Body of pancreas (tissue), 4 donors: ENCODE measurements around the gene NCS1. TPM values are rescaled to one million over a fixed set of nuclear protein-coding genes. Genes with fewer than 3 reads are reported as not detected.

Experiments used
- ATAC-seq: fragments of 150-250 bp; one replicate; pipeline ENCODE4 v1.9.1; 2016
- DNase-seq, 4 donors: peaks; one replicate each; pipeline ENCODE4 v3.0.0-alpha.2; 2019
- H3K27ac ChIP-seq, 4 donors: fragments of 200-600 bp; sonication (generic); 1 replicate in 3 of 4; 2 replicates in 1 of 4; pipeline versions ENCODE4 v1.5.1 to v1.6.1; 2016 to 2019; ENCODE audit warnings: mild to moderate bottlenecking in 1 of 4, mixed read lengths in 1 of 4, moderate library complexity in 1 of 4
- H3K27me3 ChIP-seq, 2 donors: fragments of 200-600 bp; sonication (generic); one replicate each; pipeline ENCODE4 v1.6.0; 2016; ENCODE audit warnings: mild to moderate bottlenecking in 1 of 2
- H3K36me3 ChIP-seq, 2 donors: fragments of 200-600 bp; sonication (generic); replicated peaks in 1 of 2; 2 replicates each; pipeline ENCODE4 v1.5.1; 2016; ENCODE audit warnings: low read depth in 2 of 2; ENCODE audit not compliant: insufficient read depth in 1 of 2
- H3K4me1 ChIP-seq: fragments of 200-600 bp; sonication (generic); one replicate; pipeline ENCODE4 v1.6.0; 2016
- H3K4me3 ChIP-seq, 2 donors: fragments of 200-600 bp; sonication (generic); 1 replicate in 1 of 2; 2 replicates in 1 of 2; pipeline ENCODE4 v1.5.1; 2016 to 2019
- H3K9me3 ChIP-seq, 3 donors: fragments of 200-600 bp; sonication (generic); 1 replicate in 2 of 3; 2 replicates in 1 of 3; pipeline ENCODE4 v1.5.1; 2016
- CTCF ChIP-seq, 7 experiments: fragments of 450-650 bp in 4 of 7; fragments of 200-600 bp in 3 of 7; sonication (generic) in 3 of 7; IDR thresholded peaks; one replicate each; pipeline ENCODE4 v1.5.1; 2016 to 2019; ENCODE audit warnings: antibody characterized with exemption in 7 of 7
- POLR2A ChIP-seq, 3 donors: fragments of 450-650 bp; IDR thresholded peaks; one replicate each; pipeline ENCODE4 v1.6.1; 2016; ENCODE audit warnings: antibody characterized with exemption in 3 of 3, mild to moderate bottlenecking in 2 of 3
- WGBS, 2 donors: methylation state at CpG; one replicate each; pipeline ENCODE4 v1.1.5; 2017; 5-methylcytosine and 5-hydroxymethylcytosine counted together
- intact Hi-C: fragments of 100-400 bp; cut with DNase I; formaldehyde crosslinking; loops from one replicate; pipeline ENCODE4 v1.15.1; 2023
- total RNA-seq, 2 donors: library from RNA; depleted of rRNA; stranded (reverse); fragments of >200 nt; gene quantifications; one replicate each; pipeline ENCODE4 v1.1.0, GENCODE V29; 2016

Gene NCS1
- total RNA-seq, 2 donors from 2014 or later: 3.9 to 4.3 TPM

DNA sequence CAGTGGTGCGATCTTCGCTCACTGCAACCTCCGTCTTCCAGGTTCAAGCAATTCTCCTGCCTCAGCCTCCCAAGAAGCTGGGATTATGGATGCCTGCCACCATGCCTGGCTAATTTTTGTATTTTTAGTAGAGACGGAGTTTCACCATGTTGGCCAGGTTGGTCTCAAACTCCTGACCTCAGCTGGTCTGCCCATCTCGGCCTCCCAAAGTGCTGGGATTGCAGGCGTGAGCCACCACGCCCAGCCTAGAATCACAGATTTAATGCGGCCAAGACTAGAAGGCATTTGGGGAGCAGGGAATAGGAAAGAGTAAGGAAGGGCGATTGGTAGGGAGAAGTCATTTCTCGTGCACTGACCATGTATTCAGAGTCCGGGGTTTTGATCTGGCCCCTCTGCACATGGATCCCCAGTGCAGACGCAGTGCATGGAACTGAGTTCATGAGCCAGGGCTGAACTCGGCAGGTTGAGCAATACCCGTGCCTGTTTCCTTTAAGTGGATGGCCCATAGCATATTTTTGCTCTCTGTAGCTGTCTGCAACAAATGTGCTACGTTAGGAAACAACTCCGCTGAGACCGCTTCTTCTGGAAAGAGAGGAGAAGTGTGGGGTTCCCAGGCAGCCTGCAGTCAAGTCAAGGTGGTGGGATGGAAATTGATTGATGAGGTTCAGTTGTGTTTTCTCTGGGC lies 90.0 kb downstream of the NCS1 start:
- H3K27me3 ChIP-seq: peaks cover 0 to 18% of the 10 kb centered on the region in 2 donors

DNA sequence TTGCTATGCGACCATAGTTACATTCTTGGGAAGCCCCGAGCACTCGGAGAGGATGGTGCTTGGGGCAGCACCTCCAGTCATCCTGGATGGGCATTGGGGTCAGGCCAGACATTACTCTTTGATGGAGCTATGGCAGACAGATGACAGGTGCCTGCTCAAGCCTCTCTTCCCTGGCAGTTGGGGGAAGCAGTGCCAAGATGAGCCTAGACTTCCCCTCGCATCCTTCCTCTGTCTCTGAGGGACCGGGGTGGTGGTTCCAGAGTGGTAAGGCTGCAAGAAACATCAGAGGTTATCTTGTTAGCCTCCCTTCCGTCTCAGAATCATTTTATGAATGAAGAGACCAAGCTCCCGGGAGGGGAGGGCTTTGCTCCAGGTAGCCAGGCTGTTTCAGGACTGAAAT lies 90.6 kb downstream of the NCS1 start:
- Histone ChIP-seq H3K9me3 (no peaks in the 10 kb centered on the region), H3K27me3 (peaks cover 0 to 18% of the 10 kb centered on the region in 2 donors), H3K4me3 (no peak overlapping the region), H3K4me1 (peaks cover 14% of the 10 kb centered on the region), H3K36me3 (no peaks in the 10 kb centered on the region), H3K27ac (no peak overlapping the region)
- WGBS, 2 donors: 58 to 73% methylated on average over 5 to 7 of the region's 7 CpGs
- ATAC-seq: no peak
- DNase-seq: no peak
- intact Hi-C loops: no loop called here
- no peak for TF ChIP-seq POLR2A (IDR thresholded peaks at IDR 0.05)
- no peak for TF ChIP-seq CTCF (IDR thresholded peaks at IDR 0.05)

More for the DNA sequence above, 90.0 kb downstream of the NCS1 start:
- intact Hi-C loops: no loop called here
- H3K36me3 ChIP-seq: no peaks in the 10 kb centered on the region
- H3K4me1 ChIP-seq: peaks cover 14% of the 10 kb centered on the region
- DNase-seq (no peak), ATAC-seq (no peak)
- WGBS, 2 donors: 71 to 84% methylated on average over 16 to 17 of the region's 17 CpGs
- H3K27ac ChIP-seq: no peak overlapping the region
- H3K4me3 ChIP-seq: no peak overlapping the region
- no peaks in the 10 kb centered on the region for H3K9me3 ChIP-seq
- TF ChIP-seq POLR2A (IDR thresholded peaks at IDR 0.05) (no peak), CTCF (IDR thresholded peaks at IDR 0.05) (no peak)

DNA sequence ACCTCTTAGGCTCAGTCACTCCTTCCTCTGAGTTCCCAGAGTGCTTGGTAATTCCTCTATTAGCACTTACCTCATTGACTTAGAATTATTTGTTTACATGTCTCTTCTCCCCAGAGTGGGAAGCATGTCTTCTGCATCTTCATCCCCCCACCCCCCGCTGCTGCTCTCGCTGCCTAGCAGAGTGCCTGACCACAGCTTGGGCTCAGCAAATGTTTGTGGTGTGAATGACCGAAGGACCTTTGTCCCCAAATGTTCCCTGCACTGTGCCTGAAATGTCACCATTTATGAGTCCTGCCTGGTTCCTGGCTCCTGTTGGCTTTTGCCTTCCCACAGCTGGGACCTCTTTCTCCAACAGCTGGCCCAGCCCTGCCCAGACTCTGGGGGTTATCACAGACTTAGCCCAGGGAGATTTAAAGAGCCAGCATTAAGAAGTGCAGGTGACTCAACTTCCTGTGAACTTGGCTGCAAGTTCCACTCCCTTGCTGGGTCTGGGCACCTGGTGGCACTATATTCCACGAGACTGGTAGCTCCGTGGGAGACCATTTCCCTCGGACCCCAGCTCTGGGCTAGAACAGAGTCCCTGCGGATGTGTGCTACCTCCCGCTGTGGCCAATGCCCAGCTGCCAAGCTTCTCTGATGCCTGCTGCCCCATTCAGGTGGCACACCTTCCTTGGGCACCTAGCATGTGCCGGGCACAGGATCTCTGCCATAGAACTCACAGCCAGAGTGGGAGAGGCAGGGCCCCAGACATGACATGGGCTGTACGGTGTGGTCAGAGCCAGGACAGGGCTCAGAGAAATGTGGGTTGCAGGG lies 91.6 kb downstream of the NCS1 start:
- ATAC-seq (no peak), DNase-seq (no peak)
- 48 to 61% methylated on average over 5 to 10 of the region's 10 CpGs for WGBS, 2 donors
- Histone ChIP-seq H3K27ac (no peak overlapping the region), H3K36me3 (no peaks in the 10 kb centered on the region), H3K4me3 (no peak overlapping the region), H3K27me3 (peaks cover 0 to 18% of the 10 kb centered on the region in 2 donors), H3K9me3 (no peaks in the 10 kb centered on the region), H3K4me1 (peaks cover 14% of the 10 kb centered on the region)
- intact Hi-C loops: no loop called here
- TF ChIP-seq POLR2A (IDR thresholded peaks at IDR 0.05): no peak
- TF ChIP-seq CTCF (IDR thresholded peaks at IDR 0.05): no peak

DNA sequence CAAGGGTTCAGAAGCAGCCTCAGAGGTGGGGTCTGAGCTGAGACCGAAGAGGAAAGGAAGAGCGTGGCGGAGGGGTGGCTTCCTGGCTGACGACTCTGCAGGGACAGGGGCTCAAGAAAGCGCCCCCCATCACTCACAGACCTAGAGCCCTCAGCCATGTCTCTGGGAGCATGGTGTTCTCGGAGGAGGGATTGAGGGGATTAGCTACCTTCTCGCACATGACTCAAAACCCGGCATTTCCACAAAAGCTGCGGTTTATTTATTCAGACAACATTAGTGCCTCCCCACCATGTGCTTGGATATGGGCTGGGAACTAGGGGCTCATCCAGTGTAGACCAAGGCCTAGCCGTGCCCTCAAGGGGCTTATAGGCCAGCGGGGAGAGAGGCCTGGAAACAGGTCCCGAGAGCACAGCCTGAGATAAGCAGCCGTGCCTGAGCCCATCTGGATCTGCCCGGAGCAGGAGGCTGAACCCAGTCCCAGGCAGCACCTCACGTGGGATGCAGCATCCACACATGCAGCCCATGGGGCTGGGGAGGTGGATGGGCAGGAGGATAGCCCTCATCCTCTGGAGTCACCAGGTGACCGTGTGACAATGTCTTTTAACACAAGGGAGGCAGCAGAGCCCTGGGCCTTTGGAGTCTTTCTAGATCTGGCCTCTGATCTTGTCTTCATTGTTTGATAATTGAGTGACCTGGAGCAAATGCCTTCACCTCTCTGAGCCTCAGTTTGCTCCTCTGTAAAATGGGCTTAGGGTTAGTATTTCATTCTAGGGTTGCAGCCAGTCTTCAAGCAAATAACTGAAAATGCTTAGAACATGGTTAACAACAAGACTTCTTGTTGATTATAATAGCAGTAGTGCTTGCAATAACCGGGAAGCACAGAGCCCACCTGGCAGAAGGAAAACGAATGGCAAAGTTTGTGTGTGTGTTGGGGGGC lies 92.5 kb downstream of the NCS1 start:
- Histone ChIP-seq H3K27me3 (peaks cover 0 to 18% of the 10 kb centered on the region in 2 donors), H3K4me3 (no peak overlapping the region), H3K36me3 (no peaks in the 10 kb centered on the region), H3K4me1 (peaks cover 14% of the 10 kb centered on the region), H3K27ac (no peak overlapping the region), H3K9me3 (no peaks in the 10 kb centered on the region)
- WGBS, 2 donors: 49 to 75% methylated on average over 13 to 17 of the region's 18 CpGs
- intact Hi-C loops: no loop called here
- DNase-seq: no peak
- TF ChIP-seq CTCF (IDR thresholded peaks at IDR 0.05) (no peak), POLR2A (IDR thresholded peaks at IDR 0.05) (no peak)
- ATAC-seq: no peak
